HG02840 (cell line): ENCODE data around the gene HLA-F.

Experiments
- ATAC-seq: cut with Tn5 transposase; IDR thresholded peaks from one replicate; pipeline ENCODE4 v1.9.1; 2021; ENCODE audit warnings: mild to moderate bottlenecking, moderate library complexity, moderate number of reproducible peaks; ENCODE audit not compliant: unreplicated experiment, low FRiP score

Gene HLA-F

GRCh38 chr6:29759457-29759856, 36.2 kb downstream of the HLA-F start:
- ATAC-seq = no peak

GRCh38 chr6:29760328-29760727, 37.1 kb downstream of the HLA-F start:
- no peak for ATAC-seq

GRCh38 chr6:29762051-29762450, 38.8 kb downstream of the HLA-F start:
- ATAC-seq = no peak

GRCh38 chr6:29762781-29763214, 39.6 kb downstream of the HLA-F start:
- no peak for ATAC-seq

- no peak for ATAC-seq
Observed at GRCh38 chr6:29763491-29764289, 40.5 kb downstream of the HLA-F start.

GRCh38 chr6:29764422-29765196, 41.4 kb downstream of the HLA-F start:
- ATAC-seq = no peak

GRCh38 chr6:29769336-29769735, 46.1 kb downstream of the HLA-F start:
- ATAC-seq = no peak

- no peak for ATAC-seq
Observed at GRCh38 chr6:29770306-29770705, 47.1 kb downstream of the HLA-F start.

GRCh38 chr6:29776684-29777083, 53.5 kb downstream of the HLA-F start:
- ATAC-seq = no peak
